ENCODE data around the gene UROD. TPM values are rescaled to one million over a fixed set of nuclear protein-coding genes. Genes with fewer than 3 reads are reported as not detected.

The UROD gene
- total RNA-seq, 1 experiment from 2014 or later: 92.2 TPM

DNA sequence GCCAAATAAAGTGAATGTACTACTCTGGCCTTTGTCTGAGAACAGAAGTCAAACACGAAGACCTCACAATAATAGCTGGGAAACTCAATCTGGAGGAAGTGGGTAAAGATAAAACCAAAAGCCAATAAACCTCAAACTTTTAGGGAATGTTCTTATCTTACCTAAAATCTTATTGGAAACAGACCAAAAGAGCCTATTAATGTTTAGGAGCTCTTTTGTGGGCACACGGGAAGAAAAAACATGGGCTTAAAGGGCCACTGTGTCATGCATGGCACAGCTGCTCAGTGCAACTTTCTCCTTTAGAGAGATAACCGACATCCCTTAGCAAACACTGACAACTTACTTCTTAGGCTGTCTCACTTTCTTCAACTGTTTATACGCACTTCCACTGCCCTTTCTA lies 41.7 kb upstream of the UROD start:
- H4K20me1 ChIP-seq (ENCODE audit: control insufficient read depth, insufficient read depth, insufficient read length): no peaks in the 10 kb centered on the region
- H3T11ph ChIP-seq (ENCODE audit: low read length): no peak overlapping the region

More for the DNA sequence above, 41.7 kb upstream of the UROD start:
- H2AK5ac ChIP-seq (ENCODE audit: insufficient read length, low read length): no peak overlapping the region
- WGBS (ENCODE audit: extremely low coverage, insufficient read length, low lambda C conversion rate): no CpG with 5 or more reads among the region's 4 CpGs
- H3K23me2 ChIP-seq (ENCODE audit: insufficient read length, low read depth, low read length, poor library complexity, severe bottlenecking): no peaks in the 10 kb centered on the region
- Mint-ChIP-seq H3K4me3 (no peak overlapping the region), H3K4me1 (no peaks in the 10 kb centered on the region), H3K27ac (no peak overlapping the region), H3K9me3 (no peaks in the 10 kb centered on the region), H3K27me3 (ENCODE audit: low read depth) (no peaks in the 10 kb centered on the region), H3K36me3 (ENCODE audit: insufficient read depth in 1 of 3, low read depth in 3 of 3) (peaks cover 0 to 7% (median 4%) of the 10 kb centered on the region in 3 experiments; a peak in 3 of 7 replicates)
- no peak for TF ChIP-seq CTCF (conservative IDR thresholded peaks at IDR 0.05)
- H3K14ac ChIP-seq (ENCODE audit: insufficient read depth, low read length): no peak overlapping the region
- no peaks in the 10 kb centered on the region for H3K9me3 ChIP-seq (ENCODE audit: control insufficient read depth, low read depth, low read length)
- H3K23ac ChIP-seq (ENCODE audit: insufficient read length, low read depth, low read length): no peak overlapping the region
- H3K79me1 ChIP-seq (ENCODE audit: insufficient read depth, low read depth, low read length, poor library complexity, severe bottlenecking): no peaks in the 10 kb centered on the region
- H4K91ac ChIP-seq (ENCODE audit: insufficient read length, low read depth, low read length): no peak overlapping the region
- H4K5ac ChIP-seq (ENCODE audit: insufficient read length, low read depth, low read length): no peak overlapping the region
- no peak overlapping the region for H3K4me2 ChIP-seq (ENCODE audit: insufficient read depth, insufficient read length, low read length)
- H2BK15ac ChIP-seq (ENCODE audit: low read depth, low read length): no peak overlapping the region
- no peak overlapping the region for H3K18ac ChIP-seq (ENCODE audit: insufficient read length, low read depth, low read length)
- no peak overlapping the region for H2BK5ac ChIP-seq (ENCODE audit: insufficient read length, low read length)
- H2AFZ ChIP-seq (ENCODE audit: low read length): no peak overlapping the region
- no peaks in the 10 kb centered on the region for H3K4me1 ChIP-seq (ENCODE audit: insufficient read depth, low read length)
- no peak overlapping the region for H2BK120ac ChIP-seq (ENCODE audit: low read depth, low read length, poor library complexity, severe bottlenecking)
- H3K79me2 ChIP-seq (ENCODE audit: insufficient read depth, low read length): no peaks in the 10 kb centered on the region
- H2BK12ac ChIP-seq (ENCODE audit: insufficient read length, low read depth, low read length): no peak overlapping the region
- H4K8ac ChIP-seq (replicated peaks; ENCODE audit: insufficient read length, low read depth, low read length): no peak overlapping the region
- no peak overlapping the region for H3K27ac ChIP-seq (ENCODE audit: insufficient read length, low read depth, low read length)
- H2BK20ac ChIP-seq (ENCODE audit: low read depth, low read length, poor library complexity, severe bottlenecking): no peak overlapping the region
- H3K27me3 ChIP-seq (ENCODE audit: insufficient read depth, low read length): no peaks in the 10 kb centered on the region
- DNase-seq: no peak
- no peak overlapping the region for H3K4ac ChIP-seq (ENCODE audit: low read depth, low read length)
- H3K56ac ChIP-seq (ENCODE audit: insufficient read length, low read depth, low read length): no peak overlapping the region
- H3K9ac ChIP-seq (ENCODE audit: extremely low read depth, insufficient read length, low read length): no peak overlapping the region

Data from H9 (cell line).